Globus pallidus (tissue), 1 donor: ENCODE measurements around the gene TMEM161B.
"Not testable (repeated sequence)": the region's sequence is repeated elsewhere in the genome, so short reads cannot be mapped to it uniquely, and the experiment has no call there.

Source experiments
- DNase-seq: peaks from one replicate; pipeline ENCODE4 v3.0.0-alpha.2; 2015; ENCODE audit warnings: low spot score

TMEM161B gene

DNA sequence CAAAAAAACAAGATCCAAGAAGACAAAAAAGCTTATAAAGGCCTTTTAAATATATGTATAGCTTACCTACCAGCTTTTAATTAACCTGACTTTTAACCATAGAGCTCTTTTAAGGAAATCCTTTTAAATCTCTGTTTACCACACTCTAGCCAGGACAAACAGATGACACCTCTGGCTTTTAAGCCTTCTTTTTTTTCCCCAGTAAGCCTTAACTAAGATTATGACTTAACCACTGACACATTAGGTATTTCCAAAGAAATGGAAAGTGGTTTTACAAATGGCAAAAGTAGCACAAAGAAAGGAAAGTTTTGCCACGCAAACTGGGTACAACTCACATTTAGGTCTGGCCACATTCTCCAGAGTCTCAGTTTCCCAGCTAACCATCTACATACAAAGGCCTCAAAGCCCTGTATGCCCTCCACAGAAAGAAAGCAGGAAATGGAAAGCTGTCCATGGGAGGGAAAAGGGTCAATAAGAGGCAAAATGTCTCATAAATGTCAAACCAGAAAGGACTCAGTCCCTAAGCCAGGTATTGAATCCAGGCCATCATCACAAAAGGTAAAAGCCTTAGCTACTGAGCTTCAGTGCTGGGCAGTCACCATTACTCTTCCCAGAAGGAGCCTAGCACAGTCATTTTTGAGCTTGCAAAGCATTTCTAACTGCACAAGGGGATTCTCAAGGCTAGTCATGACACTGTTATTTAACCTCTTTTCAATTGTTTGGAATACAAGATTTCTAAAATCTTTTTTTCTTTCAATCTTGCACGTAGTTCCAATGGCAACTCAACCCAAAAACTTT lies 19.7 kb downstream of the TMEM161B start:
- DNase-seq, result no peak

- no peak for DNase-seq
Observed at GRCh38 chr5:88248094-88248493, 20.6 kb downstream of the TMEM161B start.

DNA sequence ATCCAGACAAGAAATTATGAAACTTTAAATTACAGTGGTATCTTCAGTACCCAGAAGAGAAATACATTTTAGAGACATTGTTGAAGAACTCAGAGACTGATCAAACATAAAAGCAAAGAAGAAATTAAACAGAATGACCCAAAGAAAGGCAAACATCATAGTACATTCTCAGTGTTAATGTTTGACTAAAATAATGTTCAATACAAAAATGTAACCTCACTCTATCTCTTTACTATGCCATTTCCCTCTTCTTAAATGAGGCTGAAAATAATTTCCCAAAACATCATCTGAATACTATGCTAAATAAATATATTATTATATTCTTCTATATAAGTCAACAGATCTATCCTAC lies 22.8 kb downstream of the TMEM161B start:
- DNase-seq, result no peak

DNA sequence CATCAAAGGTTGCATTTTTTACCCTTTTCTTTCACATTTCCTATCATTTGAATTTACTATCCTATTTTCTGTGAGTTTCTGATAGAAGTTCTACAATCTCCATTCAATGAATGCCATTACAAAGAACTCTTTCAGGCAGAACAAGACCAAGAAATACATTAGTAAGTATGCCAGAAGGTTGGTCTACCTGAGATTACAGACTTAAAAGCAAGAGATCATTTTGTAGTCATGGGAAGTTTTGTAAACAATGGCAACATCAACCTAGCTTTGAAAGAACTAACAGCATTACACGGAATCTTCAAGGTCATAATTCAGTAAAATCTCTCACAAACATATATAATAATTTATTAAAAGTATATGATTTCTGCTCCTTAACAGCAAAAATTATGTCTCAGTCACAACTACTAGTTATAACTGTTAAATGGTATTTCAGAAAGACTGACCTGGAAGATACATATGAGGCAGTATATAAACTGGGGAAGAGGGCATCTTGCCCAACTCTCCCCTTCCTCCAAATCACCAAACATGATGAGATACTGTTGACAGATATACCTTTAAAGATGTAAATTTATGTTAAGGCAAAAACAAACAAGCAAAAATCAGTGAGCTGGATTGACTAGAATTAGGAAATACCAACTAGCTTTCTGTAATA lies 23.3 kb downstream of the TMEM161B start:
- DNase-seq, result no peak

DNA sequence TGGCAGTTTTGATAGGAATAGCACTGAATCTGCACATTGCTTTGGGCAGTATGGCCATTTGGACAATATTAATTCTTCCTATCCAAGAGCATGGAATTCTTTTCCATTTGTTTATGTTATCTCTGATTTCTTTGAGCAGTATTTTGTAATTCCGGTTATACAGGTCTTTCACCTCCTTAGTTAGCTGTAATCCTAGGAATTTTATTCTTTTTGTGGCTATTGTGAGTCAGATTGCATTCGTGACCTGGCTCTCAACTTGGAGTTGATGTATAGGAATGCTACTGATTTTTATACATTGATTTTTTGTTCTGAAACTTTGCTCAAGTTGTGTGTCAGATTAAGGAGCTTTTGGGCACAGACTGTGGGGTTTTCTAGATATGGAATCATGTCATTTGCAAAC lies 24.0 kb downstream of the TMEM161B start:
- DNase-seq, result no peak

DNA sequence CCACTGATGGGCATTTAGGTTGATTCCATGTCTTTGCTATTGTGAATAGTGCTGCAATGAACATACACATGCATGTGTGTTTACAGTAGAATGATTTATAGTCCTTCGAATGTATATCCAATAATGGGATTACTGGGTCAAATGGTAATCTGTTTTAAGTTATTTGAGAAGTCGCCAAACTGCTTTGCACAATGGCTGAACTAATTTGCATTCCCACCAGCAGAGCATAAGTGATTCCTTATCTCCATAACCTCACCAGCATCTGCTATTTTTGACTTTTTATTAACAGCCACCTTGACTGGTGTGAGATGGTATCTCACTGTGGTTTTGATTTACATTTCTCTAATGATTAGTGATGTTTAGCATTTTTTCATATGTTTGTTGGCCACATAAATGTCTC lies 25.2 kb downstream of the TMEM161B start:
- not testable (repeated sequence) for DNase-seq

DNA sequence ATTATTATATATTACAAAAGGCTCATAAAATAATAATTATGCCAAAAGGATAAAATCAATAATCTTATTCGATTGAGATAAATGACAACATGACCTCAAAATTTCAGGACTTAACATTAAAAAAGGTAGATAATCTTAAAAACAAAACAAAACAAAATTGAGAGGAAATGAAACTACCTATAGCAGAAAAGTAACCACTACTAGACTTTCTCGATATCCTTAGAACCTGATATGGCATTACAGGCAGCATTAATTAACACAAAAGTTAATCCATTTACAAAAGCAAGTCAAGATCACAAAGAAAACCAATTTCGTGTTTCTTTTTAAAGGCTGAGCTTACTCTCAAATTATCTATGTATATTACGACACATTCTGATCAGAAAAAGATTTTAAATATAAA lies 29.9 kb downstream of the TMEM161B start:
- no peak for DNase-seq

DNA sequence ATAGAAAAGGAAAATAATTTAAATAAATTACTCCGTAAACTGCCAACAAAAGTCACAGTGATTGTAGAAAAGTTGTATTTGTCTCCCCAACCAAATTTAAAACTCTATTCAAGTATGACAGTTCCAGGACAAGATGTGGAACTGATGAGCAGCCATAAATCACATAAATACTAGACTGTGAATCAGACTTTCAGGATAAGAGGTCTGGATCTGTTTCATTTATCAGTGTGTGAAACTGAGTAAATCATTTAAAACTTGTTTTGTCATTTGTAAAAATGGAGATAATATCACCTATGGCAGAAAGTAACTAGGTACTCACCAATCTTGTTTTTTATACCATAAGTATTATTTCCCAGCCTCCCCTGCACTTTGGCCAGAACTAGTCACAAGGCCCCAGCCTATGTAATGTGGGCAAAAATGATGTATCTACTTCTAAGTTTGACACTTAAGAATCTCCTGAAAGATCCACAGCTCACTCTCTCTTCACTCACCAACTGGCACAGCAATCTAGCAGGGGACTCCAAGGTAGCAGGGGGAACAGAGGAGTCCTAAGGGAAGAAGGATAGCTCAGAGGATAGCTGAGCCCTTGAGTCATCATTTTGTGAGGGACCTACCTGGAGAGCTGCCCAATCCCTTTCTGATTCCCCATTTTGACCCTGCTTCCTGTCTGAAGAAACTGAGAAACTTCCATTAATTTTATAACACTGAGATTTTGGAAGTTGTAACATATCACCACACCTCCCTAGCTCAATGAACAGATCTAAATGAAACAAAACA lies 31.6 kb downstream of the TMEM161B start:
- DNase-seq, result no peak

GRCh38 chr5:88235828-88236227 lies 32.8 kb downstream of the TMEM161B start:
- no peak for DNase-seq

- no peak for DNase-seq
Observed at GRCh38 chr5:88235346-88235745, 33.3 kb downstream of the TMEM161B start.

DNA sequence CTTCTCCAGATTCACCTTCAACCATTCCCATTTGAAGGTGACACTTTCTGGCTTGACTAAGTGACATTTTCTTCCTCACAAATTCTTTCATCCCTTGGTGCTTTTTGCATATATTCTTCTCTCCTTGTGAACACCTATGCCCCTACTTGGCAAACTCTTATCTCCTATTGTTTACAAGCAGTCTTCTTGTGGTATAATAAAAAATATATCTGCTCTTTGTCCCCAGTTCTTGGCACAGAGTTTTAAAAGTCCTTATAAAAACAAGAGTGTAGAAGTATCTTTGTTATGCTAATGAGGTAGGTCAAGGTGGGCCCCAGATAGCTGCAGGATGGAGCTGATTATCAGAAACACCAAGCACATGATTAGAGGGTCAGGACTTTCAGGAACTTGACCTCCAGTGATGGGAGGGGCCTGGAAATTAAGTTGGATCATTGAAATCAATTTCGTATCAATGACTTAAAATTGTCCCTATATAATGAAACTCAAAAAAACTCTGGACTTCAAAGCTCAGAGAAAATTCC lies 38.0 kb downstream of the TMEM161B start:
- DNase-seq, result no peak

DNA sequence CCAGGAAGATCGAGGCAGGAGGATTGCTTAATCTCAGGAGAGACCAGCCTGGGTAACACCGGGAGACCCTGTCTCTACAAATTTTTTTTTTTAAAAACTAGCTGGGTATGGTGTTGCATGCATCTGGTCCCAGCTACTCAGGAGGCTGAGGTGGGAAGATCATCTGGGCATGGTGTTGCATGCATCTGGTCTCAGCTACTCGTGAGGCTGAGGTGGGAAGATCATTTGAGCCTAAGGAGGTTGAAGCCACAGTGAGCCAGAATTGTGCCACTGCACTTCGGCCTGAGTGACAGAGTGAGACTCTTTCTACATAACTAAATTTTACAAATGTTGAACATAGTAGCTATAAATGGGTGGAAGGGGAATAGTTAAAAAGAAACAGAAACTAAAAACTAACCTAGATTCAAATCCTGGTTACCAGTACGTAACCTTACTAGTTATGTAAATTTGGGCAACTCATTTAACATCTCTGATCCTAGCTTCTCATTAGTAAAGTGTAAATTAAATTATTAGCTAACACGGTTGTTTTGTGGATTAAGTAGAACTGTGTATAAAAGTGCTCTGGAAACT lies 41.7 kb downstream of the TMEM161B start:
- no peak for DNase-seq

DNA sequence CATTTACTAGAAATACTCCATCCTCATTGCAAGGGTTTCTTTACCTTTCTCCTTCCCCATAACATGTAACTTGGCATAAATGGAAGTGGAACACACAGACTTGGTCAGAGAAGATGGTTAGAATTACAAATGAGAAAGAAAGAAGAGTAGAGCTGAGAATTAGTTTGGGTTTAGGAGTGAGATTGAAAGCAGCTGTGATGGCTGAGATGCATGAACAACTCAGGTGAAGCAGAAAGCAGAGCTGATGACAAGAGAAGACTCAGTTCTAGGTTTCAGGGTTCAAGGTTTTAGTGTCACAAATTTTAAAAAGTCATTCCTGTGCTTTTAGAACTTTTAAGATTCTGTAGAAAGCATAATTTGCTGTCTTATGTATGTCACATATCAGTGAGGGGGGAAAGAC lies 54.0 kb downstream of the TMEM161B start:
- DNase-seq, result no peak

DNA sequence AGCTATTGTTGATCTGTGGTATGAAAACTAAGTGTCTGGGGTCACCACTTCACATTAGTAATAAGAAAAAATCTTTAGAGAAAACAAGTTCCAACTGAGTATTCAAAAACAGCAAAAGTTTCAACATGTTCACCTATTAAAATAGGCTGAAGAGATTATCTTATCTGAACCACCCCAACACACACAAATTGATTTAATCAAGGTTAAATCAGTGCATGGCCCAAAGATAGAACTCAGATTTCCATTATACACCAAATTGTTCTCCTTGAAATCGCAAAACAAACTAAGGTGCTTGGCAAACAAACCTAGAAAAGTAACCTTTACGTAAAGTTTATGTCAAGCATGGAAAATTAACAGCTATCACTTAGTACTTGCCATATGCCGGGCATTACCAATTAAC lies 61.1 kb downstream of the TMEM161B start:
- no peak for DNase-seq

DNA sequence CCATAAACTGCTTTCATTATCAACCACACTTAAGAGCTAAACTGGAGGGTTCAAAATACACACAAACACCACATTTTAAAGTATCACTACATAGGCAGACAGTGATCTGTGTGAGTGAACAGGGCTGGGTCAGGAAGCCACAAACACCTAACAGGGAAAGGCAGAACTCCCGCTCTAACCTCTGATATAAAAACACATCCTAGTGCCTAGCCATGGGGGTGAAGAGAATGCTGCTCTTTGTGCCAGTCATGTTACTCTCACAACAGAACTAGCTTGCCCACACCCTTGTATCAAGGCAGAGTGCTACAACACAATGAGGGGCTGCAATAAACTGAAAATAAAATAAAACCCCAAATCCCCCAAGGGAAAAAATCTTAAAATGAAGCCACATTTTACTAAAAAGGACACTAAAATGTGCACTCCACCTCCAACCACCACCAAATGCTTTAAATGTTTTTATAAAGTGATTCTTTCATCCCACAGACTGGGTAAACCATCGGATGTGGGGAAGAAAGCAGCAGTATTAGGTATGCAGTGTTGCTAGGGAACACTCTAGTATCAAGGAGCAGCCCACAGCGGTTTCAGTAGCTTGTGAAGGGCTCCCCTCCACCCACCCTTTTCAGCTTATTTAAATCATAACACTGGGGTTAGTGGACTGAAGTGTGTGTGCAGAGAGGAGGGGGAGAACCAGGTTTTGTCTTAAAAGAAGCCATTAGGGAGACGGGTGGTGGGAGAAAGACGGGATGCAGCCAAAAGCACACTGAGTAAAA lies 64.5 kb downstream of the TMEM161B start:
- DNase-seq, result no peak

DNA sequence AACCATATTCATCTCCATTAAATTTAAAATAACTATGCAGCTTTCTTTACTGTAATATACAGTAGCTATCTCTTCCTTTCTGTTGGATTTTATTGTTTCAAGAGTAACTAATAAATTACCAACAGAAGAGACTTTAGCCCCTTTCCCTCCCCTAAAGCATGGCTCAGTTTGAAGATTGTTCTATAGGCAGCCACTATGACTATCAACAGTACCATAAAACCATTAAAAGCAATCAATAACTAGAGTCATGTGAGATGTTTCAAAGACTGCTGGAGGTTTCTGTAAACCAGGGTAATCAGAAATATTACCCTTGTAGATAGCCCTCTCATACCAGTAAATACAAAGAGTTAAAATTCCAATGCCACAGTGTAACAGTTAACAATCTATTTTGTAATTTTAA lies 73.0 kb downstream of the TMEM161B start:
- no peak for DNase-seq

GRCh38 chr5:88193896-88194295 lies 74.7 kb downstream of the TMEM161B start:
- DNase-seq, result no peak

- peak; percentile 54 for DNase-seq
Observed at GRCh38 chr5:88190106-88190834, 78.4 kb downstream of the TMEM161B start.

GRCh38 chr5:88189484-88189883 lies 79.2 kb downstream of the TMEM161B start:
- not testable (repeated sequence) for DNase-seq

GRCh38 chr5:88188458-88189132 lies 80.0 kb downstream of the TMEM161B start:
- no peak for DNase-seq
